GM12878 (cell line): Measurements from ENCODE around the gene ACADM. TPM values are rescaled to one million over a fixed set of nuclear protein-coding genes. Genes with fewer than 3 reads are reported as not detected.

Experiments used
- ATAC-seq: fragments of 200-7000 bp; cut with Tn5 transposase; 3 replicates; pipeline ENCODE4 v1.9.1; 2020; ENCODE audit warnings: mild to moderate bottlenecking, moderate library complexity
- BruUV-seq: library from RNA; stranded (reverse); fragments of 400-500 nt; replicated peaks from 2 replicates; lab custom pipeline; 2021; lab: Mats Ljungman, UMichigan
- CTCF ChIA-PET: fragments of 300-600 bp; sonication (Branson Sonifier 250); formaldehyde crosslinking; extraction: SDS; loops from one replicate; lab custom pipeline; 2021; ENCODE audit warnings: inconsistent platforms; lab: Yijun Ruan, JAX
- POLR2A ChIA-PET: fragments of 350-600 bp; formaldehyde crosslinking; extraction: SDS; loops from one replicate; lab custom pipeline; 2021; ENCODE audit warnings: inconsistent platforms; lab: Charles Lee
- RAD21 ChIA-PET: fragments of 300-600 bp; sonication (Branson Sonifier 250); formaldehyde crosslinking; loops from one replicate; lab custom pipeline; 2023; ENCODE audit warnings: antibody characterized with exemption; ENCODE audit not compliant: unreplicated experiment; lab: Charles Lee
- SMC1A ChIA-PET: fragments of 300-600 bp; sonication (Branson Sonifier 250); formaldehyde crosslinking; loops from one replicate; lab custom pipeline; 2023; ENCODE audit not compliant: unreplicated experiment, uncharacterized antibody; lab: Charles Lee
- DNase-seq: peaks from one replicate; pipeline ENCODE4 v3.0.0-alpha.2; 2011; ENCODE audit warnings: low read depth, low spot score
- FAIRE-seq: peaks from 3 replicates; lab custom pipeline; 2011; peaks lifted over from hg19 to GRCh38; lab: Jason Lieb, UNC
- H2AFZ ChIP-seq: 2 replicates; pipeline ENCODE4 v1.6.0; 2011; ENCODE audit warnings: low read depth, low read length, control low read depth; ENCODE audit not compliant: control insufficient read depth
- H3K27ac ChIP-seq: 2 replicates; pipeline ENCODE4 v1.5.1; 2011; ENCODE audit warnings: control low read depth; ENCODE audit not compliant: control insufficient read depth, insufficient read depth
- H3K27me3 ChIP-seq, 2 experiments: replicated peaks in 1 of 2; 2 replicates each; pipeline versions ENCODE4 v1.6.0 to v1.6.1; 2011; ENCODE audit warnings: low read length in 1 of 2; ENCODE audit not compliant: control insufficient read depth in 2 of 2, insufficient read depth in 2 of 2
- H3K36me3 ChIP-seq, 2 experiments: 2 replicates each; pipeline ENCODE4 v1.5.1; 2011; ENCODE audit warnings: low read length in 1 of 2; ENCODE audit not compliant: control insufficient read depth in 2 of 2, insufficient read depth in 2 of 2
- H3K4me1 ChIP-seq: 2 replicates; pipeline ENCODE4 v1.6.1; 2011; ENCODE audit warnings: mild to moderate bottlenecking, low read length, moderate library complexity, mixed read lengths; ENCODE audit not compliant: control insufficient read depth, insufficient read depth
- H3K4me2 ChIP-seq: 2 replicates; pipeline ENCODE4 v1.6.0; 2011; ENCODE audit warnings: control low read depth; ENCODE audit not compliant: control insufficient read depth, insufficient read depth
- H3K4me3 ChIP-seq: fragments of 200-600 bp; sonication (generic); 2 replicates; pipeline ENCODE4 v1.5.1; 2016
- H3K79me2 ChIP-seq: 2 replicates; pipeline ENCODE4 v1.6.0; 2011; ENCODE audit warnings: low read length; ENCODE audit not compliant: control insufficient read depth, insufficient read depth
- H3K9ac ChIP-seq: 2 replicates; pipeline ENCODE4 v1.8.0; 2011; ENCODE audit warnings: low read length, control low read depth, mixed read lengths; ENCODE audit not compliant: control insufficient read depth, insufficient read depth
- H3K9me3 ChIP-seq: replicated peaks from 3 replicates; pipeline ENCODE4 v1.5.1; 2011; ENCODE audit warnings: mild to moderate bottlenecking, low read length; ENCODE audit not compliant: control insufficient read depth, insufficient read depth
- H4K20me1 ChIP-seq: 2 replicates; pipeline ENCODE4 v1.6.0; 2011; ENCODE audit not compliant: control insufficient read depth, insufficient read depth
- JUND ChIP-seq: IDR thresholded peaks from 2 replicates; pipeline ENCODE4 v1.6.1; 2012; ENCODE audit warnings: low read depth, mild to moderate bottlenecking, low read length, improper control_type of control experiment, moderate library complexity
- MYC ChIP-seq: IDR thresholded peaks from 2 replicates; pipeline ENCODE4 v1.6.1; 2011; ENCODE audit warnings: mild to moderate bottlenecking, low read length, moderate library complexity, inconsistent platforms; ENCODE audit not compliant: insufficient read depth, insufficient replicate concordance, insufficient read length, severe bottlenecking
- NFYB ChIP-seq: IDR thresholded peaks from 2 replicates; pipeline ENCODE4 v1.6.1; 2011; ENCODE audit warnings: low read depth, mild to moderate bottlenecking, low read length, improper control_type of control experiment, moderate library complexity; ENCODE audit not compliant: insufficient read depth
- POLR2A ChIP-seq: IDR thresholded peaks from 2 replicates; pipeline ENCODE4 v1.6.1; 2011; ENCODE audit warnings: low read depth, mild to moderate bottlenecking, low read length
- POLR2AphosphoS5 ChIP-seq: IDR thresholded peaks from 2 replicates; pipeline ENCODE4 v1.6.1; 2011; ENCODE audit warnings: mild to moderate bottlenecking, low read length, inconsistent platforms
- RFX5 ChIP-seq: IDR thresholded peaks from 2 replicates; pipeline ENCODE4 v1.6.1; 2011; ENCODE audit warnings: low read depth, low read length, improper control_type of control experiment
- TCF7 ChIP-seq: IDR thresholded peaks from 2 replicates; pipeline ENCODE4 v1.6.1; 2014; ENCODE audit warnings: antibody characterized with exemption, borderline replicate concordance
- WGBS: methylation state at CpG from one replicate; pipeline ENCODE4 v1.1.6; 2016; ENCODE audit warnings: low lambda C conversion rate; ENCODE audit not compliant: insufficient replicate concordance, insufficient coverage; ENCODE audit errors: missing lambda C conversion rate; 5-methylcytosine and 5-hydroxymethylcytosine counted together
- in situ Hi-C: fragments of 300-500 bp; cut with MboI; formaldehyde crosslinking; loops from 9 replicates; pipeline ENCODE4 v1.14.3; 2018; ENCODE audit warnings: mixed read lengths
- intact Hi-C: fragments of 100-400 bp; cut with micrococcal nuclease; formaldehyde crosslinking; loops from one replicate; pipeline ENCODE4 v1.14.2; 2022; ENCODE audit not compliant: unreplicated experiment
- polyA plus RNA-seq, 11 experiments: library from polyadenylated mRNA; depleted of rRNA in 4 of 11; unstranded in 6 of 11; stranded (reverse) in 5 of 11; fragments of >200 nt; fragmentation: Nextera tagmentation in 4 of 11; fragmentation: Illumina TruSeq in 1 of 11; extraction: Ambion mirVana in 4 of 11; extraction: Trizol in 1 of 11; gene quantifications; 1 replicate in 1 of 11; 2 replicates in 10 of 11; pipeline versions ENCODE4 v1.2.1 to v1.2.3, GENCODE V29; 2011 to 2016; ENCODE audit warnings: inconsistent platforms in 2 of 11, missing spikeins in 2 of 11, low read depth in 1 of 11
- total RNA-seq, 4 experiments: library from RNA; depleted of rRNA in 3 of 4; stranded (reverse); fragments of >200 nt in 3 of 4; fragmentation: Illumina TruSeq in 1 of 4; extraction: Trizol in 1 of 4; gene quantifications; 2 replicates each; pipeline versions ENCODE4 v1.2.1 to v1.2.3, GENCODE V29; 2013 to 2021
- TF ChIP-seq, protein P1 (sequence below): fragments of 450-650 bp; IDR thresholded peaks from 2 replicates; pipeline ENCODE4 v1.6.1; 2016; ENCODE audit warnings: mild to moderate bottlenecking
- TF ChIP-seq, protein P2 (sequence below): IDR thresholded peaks from 2 replicates; pipeline ENCODE4 v1.6.1; 2011; ENCODE audit warnings: borderline replicate concordance, low read depth, mild to moderate bottlenecking, moderate library complexity, low read length; ENCODE audit not compliant: insufficient read depth, poor library complexity, severe bottlenecking

ACADM gene
- total and polyA plus RNA-seq, 10 of the 15 experiments (the other 5 are each of a cell fraction or from before 2014, with no cell fraction given): 119 to 245 (median 204) TPM

DNA sequence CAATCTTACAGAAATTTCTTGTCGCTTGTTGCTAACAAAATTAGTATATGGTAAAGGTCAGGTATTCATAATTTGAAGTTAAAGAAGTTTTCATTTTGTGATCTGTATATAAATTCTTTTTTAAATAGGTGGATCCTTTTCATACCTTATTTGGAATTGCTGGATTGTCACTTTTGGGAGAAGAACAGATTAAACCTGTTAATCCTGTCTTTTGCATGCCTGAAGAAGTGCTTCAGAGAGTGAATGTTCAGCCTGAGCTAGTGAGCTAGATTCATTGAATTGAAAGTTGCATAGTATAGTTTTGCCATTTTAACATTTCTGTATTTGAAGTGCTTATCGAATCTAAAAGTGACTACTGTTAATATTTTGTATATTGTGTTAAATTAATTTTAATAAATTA is 69.9 kb downstream of the ACADM start (continued):
- TF ChIP-seq RFX5: no peak
- TF ChIP-seq MYC: no peak
- TF ChIP-seq, protein P1, sequence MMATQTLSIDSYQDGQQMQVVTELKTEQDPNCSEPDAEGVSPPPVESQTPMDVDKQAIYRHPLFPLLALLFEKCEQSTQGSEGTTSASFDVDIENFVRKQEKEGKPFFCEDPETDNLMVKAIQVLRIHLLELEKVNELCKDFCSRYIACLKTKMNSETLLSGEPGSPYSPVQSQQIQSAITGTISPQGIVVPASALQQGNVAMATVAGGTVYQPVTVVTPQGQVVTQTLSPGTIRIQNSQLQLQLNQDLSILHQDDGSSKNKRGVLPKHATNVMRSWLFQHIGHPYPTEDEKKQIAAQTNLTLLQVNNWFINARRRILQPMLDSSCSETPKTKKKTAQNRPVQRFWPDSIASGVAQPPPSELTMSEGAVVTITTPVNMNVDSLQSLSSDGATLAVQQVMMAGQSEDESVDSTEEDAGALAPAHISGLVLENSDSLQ: no peak

DNA sequence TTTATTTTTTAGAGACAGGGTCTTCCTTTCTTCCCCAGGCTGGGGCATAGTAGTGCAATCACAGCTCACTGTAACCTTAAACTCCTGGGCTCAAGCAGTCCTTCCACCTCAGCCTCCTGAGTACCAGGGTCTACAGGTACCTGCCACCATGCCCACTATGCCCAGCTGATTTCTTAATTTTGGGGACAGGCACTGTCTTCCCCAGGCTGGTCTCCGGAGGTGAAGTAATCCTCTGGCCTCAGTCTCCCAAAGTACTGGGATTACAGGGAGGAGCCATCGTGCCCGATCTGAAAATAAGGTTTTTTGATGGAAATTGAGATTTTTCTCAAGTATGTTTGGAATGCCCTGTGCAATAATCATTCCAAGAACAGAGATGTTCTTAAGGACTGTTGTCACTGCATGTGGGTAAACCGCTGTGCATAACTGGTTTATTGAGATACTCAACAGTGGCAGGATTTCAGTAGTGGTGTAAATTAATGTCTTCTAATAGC is 71.2 kb downstream of the ACADM start:
- ChIA-PET SMC1A (interaction anchor here (0.7 to 1.7 kb wide), 2 partner anchors 63 to 67 kb away, joined by 3 to 5 read pairs; no protein-coding TSS in a partner anchor), RAD21 (no interaction called here)
- Histone ChIP-seq H3K9ac (no peak overlapping the region), H3K36me3 (peaks cover 4 to 36% of the 10 kb centered on the region in 2 experiments), H4K20me1 (peaks cover 7% of the 10 kb centered on the region; the same call in 1 of the 2 replicates), H3K27ac (no peak overlapping the region), H2AFZ (no peak overlapping the region), H3K9me3 (no peaks in the 10 kb centered on the region)
- 99% methylated on average over 4 of the region's 4 CpGs for WGBS
- FAIRE-seq (no peak), DNase-seq (no peak)
- TF ChIP-seq TCF7 (no peak), NFYB (no peak), POLR2AphosphoS5 (peak; percentile 57), POLR2A (peak; percentile 44), JUND (no peak)
- TF ChIP-seq, protein P2, sequence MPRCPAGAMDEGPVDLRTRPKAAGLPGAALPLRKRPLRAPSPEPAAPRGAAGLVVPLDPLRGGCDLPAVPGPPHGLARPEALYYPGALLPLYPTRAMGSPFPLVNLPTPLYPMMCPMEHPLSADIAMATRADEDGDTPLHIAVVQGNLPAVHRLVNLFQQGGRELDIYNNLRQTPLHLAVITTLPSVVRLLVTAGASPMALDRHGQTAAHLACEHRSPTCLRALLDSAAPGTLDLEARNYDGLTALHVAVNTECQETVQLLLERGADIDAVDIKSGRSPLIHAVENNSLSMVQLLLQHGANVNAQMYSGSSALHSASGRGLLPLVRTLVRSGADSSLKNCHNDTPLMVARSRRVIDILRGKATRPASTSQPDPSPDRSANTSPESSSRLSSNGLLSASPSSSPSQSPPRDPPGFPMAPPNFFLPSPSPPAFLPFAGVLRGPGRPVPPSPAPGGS: peak; percentile 5
- TF ChIP-seq, all 136 proteins: peak for 3
- no peak overlapping the region for H3K4me2 ChIP-seq
- in situ Hi-C loops: no loop called here
- no peaks in the 10 kb centered on the region; the same call in 1 of the 2 replicates for H3K4me1 ChIP-seq
- ChIA-PET CTCF (interaction anchor here (1.2 kb wide), 1 partner anchor 8 kb away, joined by 3 read pairs; no protein-coding TSS in a partner anchor), POLR2A (interaction anchor here (0.7 to 1.4 kb wide), 2 partner anchors 11 to 1035 kb away, joined by 3 to 7 read pairs; no protein-coding TSS in a partner anchor)
- peaks cover 24% of the 10 kb centered on the region for H3K79me2 ChIP-seq
- intact Hi-C loops: no loop called here
- no TSS peak for BruUV-seq
- no peak overlapping the region for H3K4me3 ChIP-seq
- ATAC-seq: peak; percentile 7
- no peaks in the 10 kb centered on the region for H3K27me3 ChIP-seq
